IMR-90 (cell line): ENCODE measurements around the gene KRT76. TPM values are rescaled to one million over a fixed set of nuclear protein-coding genes. Genes with fewer than 3 reads are reported as not detected.

Experiments used
- ATAC-seq: fragments of 200-7000 bp; cut with Tn5 transposase; 2 replicates; pipeline ENCODE4 v1.9.1; 2020; ENCODE audit warnings: low read depth, mild to moderate bottlenecking, moderate library complexity
- BruUV-seq: library from RNA; stranded (reverse); fragments of 400-500 nt; replicated peaks from 2 replicates; lab custom pipeline; 2021; lab: Mats Ljungman, UMichigan
- CTCF ChIA-PET: fragments of 300-600 bp; formaldehyde crosslinking; extraction: SDS; loops from one replicate; lab custom pipeline; 2021; ENCODE audit warnings: antibody characterized with exemption; lab: Yijun Ruan, JAX
- POLR2A ChIA-PET: fragments of 300-600 bp; sonication (Branson Sonifier 250); formaldehyde crosslinking; loops from one replicate; lab custom pipeline; 2022; ENCODE audit warnings: antibody characterized with exemption; ENCODE audit not compliant: unreplicated experiment; lab: Charles Lee
- DNase-seq: peaks from one replicate; pipeline ENCODE4 v3.0.0; 2013
- H2AFZ ChIP-seq: replicated peaks from 2 replicates; pipeline ENCODE3; 2013; ENCODE audit warnings: low read length, mild to moderate bottlenecking; ENCODE audit not compliant: poor library complexity
- H2AK5ac ChIP-seq: 2 replicates; pipeline ENCODE4 v1.6.1; 2013; ENCODE audit warnings: low read depth, low read length, inconsistent platforms
- H2AK9ac ChIP-seq: replicated peaks from 2 replicates; pipeline ENCODE3; 2013; ENCODE audit warnings: mild to moderate bottlenecking, low read depth, low read length, moderate library complexity; ENCODE audit not compliant: poor library complexity
- H2BK120ac ChIP-seq: 2 replicates; pipeline ENCODE4 v1.6.1; 2013; ENCODE audit warnings: low read depth, low read length, inconsistent platforms
- H2BK15ac ChIP-seq: 3 replicates; pipeline ENCODE4 v1.6.1; 2013; ENCODE audit warnings: low read depth, low read length, inconsistent platforms
- H2BK20ac ChIP-seq: 2 replicates; pipeline ENCODE4 v1.6.1; 2013; ENCODE audit warnings: low read depth, mild to moderate bottlenecking, inconsistent platforms, low read length, moderate library complexity
- H2BK5ac ChIP-seq: 2 replicates; pipeline ENCODE4 v1.6.1; 2013; ENCODE audit warnings: mild to moderate bottlenecking, low read depth, low read length, inconsistent platforms; ENCODE audit not compliant: poor library complexity, severe bottlenecking
- H3K14ac ChIP-seq: replicated peaks from 2 replicates; pipeline ENCODE4 v1.6.1; 2013; ENCODE audit warnings: low read depth, low read length, inconsistent platforms
- H3K18ac ChIP-seq: 2 replicates; pipeline ENCODE4 v1.6.1; 2013; ENCODE audit warnings: low read depth, low read length, control low read depth
- H3K23ac ChIP-seq: 2 replicates; pipeline ENCODE4 v1.6.1; 2013; ENCODE audit warnings: low read depth, low read length, inconsistent platforms
- H3K27ac ChIP-seq: 2 replicates; pipeline ENCODE4 v1.5.1; 2013; ENCODE audit warnings: mild to moderate bottlenecking, control low read depth, low read length; ENCODE audit not compliant: insufficient read depth
- H3K27me3 ChIP-seq: 2 replicates; pipeline ENCODE4 v1.6.1; 2013; ENCODE audit warnings: low read length; ENCODE audit not compliant: control insufficient read depth, insufficient read depth
- H3K36me3 ChIP-seq: 2 replicates; pipeline ENCODE4 v1.6.1; 2013; ENCODE audit warnings: low read length, mixed read lengths; ENCODE audit not compliant: control insufficient read depth, insufficient read depth
- H3K4ac ChIP-seq: 2 replicates; pipeline ENCODE4 v1.6.1; 2013; ENCODE audit warnings: low read depth, low read length, inconsistent platforms
- H3K4me1 ChIP-seq: 2 replicates; pipeline ENCODE4 v1.6.1; 2013; ENCODE audit warnings: low read length, mixed read lengths; ENCODE audit not compliant: control insufficient read depth, insufficient read depth
- H3K4me2 ChIP-seq: 2 replicates; pipeline ENCODE4 v1.6.1; 2013; ENCODE audit warnings: low read depth, mild to moderate bottlenecking, control low read depth, low read length, moderate library complexity
- H3K4me3 ChIP-seq: 2 replicates; pipeline ENCODE4 v1.5.1; 2013; ENCODE audit warnings: low read depth, mild to moderate bottlenecking, control low read depth, low read length, moderate library complexity; ENCODE audit not compliant: insufficient read depth
- H3K56ac ChIP-seq: 2 replicates; pipeline ENCODE4 v1.6.1; 2013; ENCODE audit warnings: low read length, inconsistent platforms; ENCODE audit not compliant: insufficient read depth; ENCODE audit errors: extremely low read depth
- H3K79me1 ChIP-seq, 2 experiments: 2 replicates each; pipeline ENCODE4 v1.6.1; 2013; ENCODE audit warnings: low read length in 2 of 2, inconsistent platforms in 1 of 2, low read depth in 1 of 2
- H3K9ac ChIP-seq: 2 replicates; pipeline ENCODE4 v1.6.1; 2013; ENCODE audit warnings: low read depth, low read length, control low read depth
- H3K9me1 ChIP-seq: 2 replicates; pipeline ENCODE4 v1.6.1; 2013; ENCODE audit warnings: low read length, inconsistent platforms; ENCODE audit not compliant: insufficient read depth
- H3K9me3 ChIP-seq: 2 replicates; pipeline ENCODE4 v1.6.1; 2013; ENCODE audit warnings: low read length; ENCODE audit not compliant: control insufficient read depth, insufficient read depth
- H4K20me1 ChIP-seq: 2 replicates; pipeline ENCODE4 v1.6.1; 2013; ENCODE audit warnings: low read length, inconsistent platforms; ENCODE audit not compliant: insufficient read depth
- H4K5ac ChIP-seq: 2 replicates; pipeline ENCODE4 v1.6.1; 2013; ENCODE audit warnings: mild to moderate bottlenecking, low read depth, low read length, control low read depth
- H4K8ac ChIP-seq, 2 experiments: 2 replicates each; pipeline ENCODE4 v1.6.1; 2013; ENCODE audit warnings: low read depth in 2 of 2, low read length in 2 of 2, control low read depth in 1 of 2, inconsistent platforms in 1 of 2
- H4K91ac ChIP-seq: 2 replicates; pipeline ENCODE4 v1.6.1; 2013; ENCODE audit warnings: low read depth, low read length, inconsistent platforms; ENCODE audit not compliant: insufficient read depth
- BHLHE40 ChIP-seq: fragments of 150-350 bp; IDR thresholded peaks from 2 replicates; pipeline ENCODE4 v1.6.1; 2016; ENCODE audit warnings: mild to moderate bottlenecking, low read depth, low read length
- CEBPB ChIP-seq: IDR thresholded peaks from 2 replicates; pipeline ENCODE4 v1.6.1; 2012; ENCODE audit warnings: low read depth, low read length, improper control_type of control experiment
- CHD1 ChIP-seq: IDR thresholded peaks from 2 replicates; pipeline ENCODE4 v1.6.1; 2012; ENCODE audit warnings: low read depth, low read length, improper control_type of control experiment
- FOS ChIP-seq: fragments of 150-350 bp; IDR thresholded peaks from 2 replicates; pipeline ENCODE4 v1.6.1; 2016; ENCODE audit warnings: low read depth, low read length
- MAFK ChIP-seq: IDR thresholded peaks from 2 replicates; pipeline ENCODE4 v1.6.1; 2012; ENCODE audit warnings: low read depth, low read length, improper control_type of control experiment
- MAZ ChIP-seq: IDR thresholded peaks from 2 replicates; pipeline ENCODE4 v1.6.1; 2012; ENCODE audit warnings: low read depth, mild to moderate bottlenecking, low read length, improper control_type of control experiment, moderate library complexity, borderline replicate concordance
- MXI1 ChIP-seq: IDR thresholded peaks from 2 replicates; pipeline ENCODE4 v1.6.1; 2012; ENCODE audit warnings: low read depth, mild to moderate bottlenecking, low read length, moderate library complexity, borderline replicate concordance
- NFE2L2 ChIP-seq: fragments of 150-350 bp; IDR thresholded peaks from 2 replicates; pipeline ENCODE4 v1.6.1; 2016; ENCODE audit warnings: low read depth, mild to moderate bottlenecking, low read length
- POLR2A ChIP-seq: IDR thresholded peaks from 2 replicates; pipeline ENCODE4 v1.6.1; 2012; ENCODE audit warnings: mild to moderate bottlenecking, low read depth, low read length
- RAD21 ChIP-seq: IDR thresholded peaks from 2 replicates; pipeline ENCODE4 v1.6.1; 2012; ENCODE audit warnings: low read length, improper control_type of control experiment
- RCOR1 ChIP-seq: IDR thresholded peaks from 2 replicates; pipeline ENCODE4 v1.6.1; 2012; ENCODE audit warnings: mild to moderate bottlenecking, low read length, improper control_type of control experiment; ENCODE audit not compliant: insufficient replicate concordance
- RFX5 ChIP-seq: IDR thresholded peaks from 2 replicates; pipeline ENCODE4 v1.8.0; 2012; ENCODE audit warnings: low read depth, mild to moderate bottlenecking, low read length, moderate library complexity
- SMC3 ChIP-seq: fragments of 150-350 bp; IDR thresholded peaks from 2 replicates; pipeline ENCODE4 v1.6.1; 2016; ENCODE audit warnings: low read depth, mild to moderate bottlenecking, antibody characterized with exemption, low read length, moderate library complexity
- WGBS, 2 experiments: methylation state at CpG; one replicate each; pipeline versions ENCODE4 v1.1.5 to v1.1.7; 2013; ENCODE audit warnings: missing lambda C conversion rate in 2 of 2; ENCODE audit not compliant: insufficient read length in 1 of 2; ENCODE audit errors: extremely low coverage in 2 of 2; 5-methylcytosine and 5-hydroxymethylcytosine counted together
- dilution Hi-C: fragments of 300-500 bp; cut with HindIII; formaldehyde crosslinking; loops from one replicate; pipeline ENCODE4 v1.14.3; 2018; ENCODE audit warnings: low sequenced_read_pairs; ENCODE audit not compliant: unreplicated experiment
- in situ Hi-C: fragments of 300-500 bp; cut with MboI; formaldehyde crosslinking; loops from 3 replicates; pipeline ENCODE4 v1.14.3; 2019; ENCODE audit warnings: low sequenced_read_pairs, inconsistent platforms, mixed read lengths
- intact Hi-C: fragments of 100-400 bp; cut with micrococcal nuclease; formaldehyde crosslinking; loops from 2 replicates; pipeline ENCODE4 v1.10.0; 2022
- polyA plus RNA-seq, 3 experiments: library from polyadenylated mRNA; depleted of rRNA; stranded (reverse); fragments of >200 nt; gene quantifications; 2 replicates each; pipeline ENCODE4 v1.2.3, GENCODE V29; 2012; ENCODE audit warnings: low replicate concordance in 1 of 3
- total RNA-seq: library from RNA; depleted of rRNA; stranded (reverse); fragments of >200 nt; gene quantifications from 2 replicates; pipeline ENCODE4 v1.2.3, GENCODE V29; 2012
- TF ChIP-seq, protein P1 (sequence below): fragments of 150-350 bp; IDR thresholded peaks from 2 replicates; pipeline ENCODE4 v1.6.1; 2017; ENCODE audit warnings: mild to moderate bottlenecking, antibody characterized with exemption, low read length, low read depth
- TF ChIP-seq, protein P2 (sequence below): conservative IDR thresholded peaks from 2 replicates; pipeline ENCODE4 v1.5.1; 2012; ENCODE audit warnings: mild to moderate bottlenecking, low read depth, low read length, improper control_type of control experiment
- TF ChIP-seq, protein P3 (sequence below): fragments of 150-350 bp; IDR thresholded peaks from 2 replicates; pipeline ENCODE4 v1.6.1; 2016; ENCODE audit warnings: low read depth, mild to moderate bottlenecking, low read length, moderate library complexity, borderline replicate concordance

KRT76 gene
- total and polyA plus RNA-seq, 2 of the 4 experiments (the other 2 are of a cell fraction), result not detected

DNA sequence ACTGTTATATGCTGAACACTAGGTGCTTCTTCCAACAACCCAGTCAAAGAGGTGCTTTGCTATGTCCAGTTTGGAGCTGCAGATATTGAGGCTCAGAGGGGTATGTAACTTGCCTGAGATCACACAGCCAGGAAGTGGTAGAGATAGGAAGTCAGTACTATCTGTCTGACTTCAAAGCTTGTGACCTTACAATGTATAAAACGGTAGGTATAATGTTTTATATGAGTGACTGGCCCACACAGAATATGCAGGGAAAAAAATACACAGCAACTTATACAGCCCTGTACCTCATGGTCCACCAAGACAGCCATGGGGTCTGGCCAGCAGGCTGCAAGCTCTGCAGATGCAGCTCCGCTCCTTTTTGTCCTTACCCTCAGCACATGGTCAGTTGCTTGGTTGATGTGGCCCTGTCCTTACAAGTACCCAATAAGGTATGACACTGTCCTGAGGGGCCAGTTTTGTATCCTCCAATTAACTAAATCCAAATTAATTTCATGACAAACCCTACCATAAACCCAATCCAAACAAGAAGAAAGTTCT is 40.6 kb upstream of the KRT76 start:
- Histone ChIP-seq H3K4ac (no peak overlapping the region), H3K4me2 (no peak overlapping the region), H2BK15ac (no peak overlapping the region), H3K27me3 (peaks cover 45% of the 10 kb centered on the region), H3K9me3 (no peaks in the 10 kb centered on the region), H3K56ac (no peak overlapping the region), H3K9ac (no peak overlapping the region), H4K8ac (no peak overlapping the region), H3K4me3 (no peak overlapping the region), H2AFZ (no peak overlapping the region), H3K27ac (no peak overlapping the region), H3K18ac (no peak overlapping the region), H3K14ac (no peak overlapping the region), H2BK5ac (no peak overlapping the region), H2AK9ac (no peak overlapping the region), H4K20me1 (no peaks in the 10 kb centered on the region; the same call in 1 of the 2 replicates), H2BK20ac (no peak overlapping the region), H3K36me3 (no peaks in the 10 kb centered on the region), H2AK5ac (no peak overlapping the region), H2BK120ac (no peak overlapping the region), H3K9me1 (no peaks in the 10 kb centered on the region), H4K91ac (no peak overlapping the region), H3K79me1 (no peaks in the 10 kb centered on the region), H3K23ac (no peak overlapping the region), H4K5ac (no peak overlapping the region), H3K4me1 (peaks cover 6% of the 10 kb centered on the region)
- intact Hi-C loops, result no loop called here
- dilution Hi-C loops, result no loop called here
- WGBS, 2 experiments, result 100% methylated on average over 1 of the region's 2 CpGs; no CpG with 5 or more reads in 1 of the 2 experiments
- DNase-seq (no peak), ATAC-seq (no peak)
- ChIA-PET CTCF (interaction anchor here (0.6 to 0.7 kb wide), 2 partner anchors 13 to 628 kb away, joined by 3 read pairs; no protein-coding TSS in a partner anchor), POLR2A (no interaction called here)
- TF ChIP-seq SMC3, result no peak
- TF ChIP-seq, protein P1, sequence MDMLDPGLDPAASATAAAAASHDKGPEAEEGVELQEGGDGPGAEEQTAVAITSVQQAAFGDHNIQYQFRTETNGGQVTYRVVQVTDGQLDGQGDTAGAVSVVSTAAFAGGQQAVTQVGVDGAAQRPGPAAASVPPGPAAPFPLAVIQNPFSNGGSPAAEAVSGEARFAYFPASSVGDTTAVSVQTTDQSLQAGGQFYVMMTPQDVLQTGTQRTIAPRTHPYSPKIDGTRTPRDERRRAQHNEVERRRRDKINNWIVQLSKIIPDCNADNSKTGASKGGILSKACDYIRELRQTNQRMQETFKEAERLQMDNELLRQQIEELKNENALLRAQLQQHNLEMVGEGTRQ, result no peak
- no peak for TF ChIP-seq RFX5
- no peak for TF ChIP-seq MAZ
- no peak for TF ChIP-seq RCOR1
- no peak for TF ChIP-seq CHD1
- TF ChIP-seq, protein P2, sequence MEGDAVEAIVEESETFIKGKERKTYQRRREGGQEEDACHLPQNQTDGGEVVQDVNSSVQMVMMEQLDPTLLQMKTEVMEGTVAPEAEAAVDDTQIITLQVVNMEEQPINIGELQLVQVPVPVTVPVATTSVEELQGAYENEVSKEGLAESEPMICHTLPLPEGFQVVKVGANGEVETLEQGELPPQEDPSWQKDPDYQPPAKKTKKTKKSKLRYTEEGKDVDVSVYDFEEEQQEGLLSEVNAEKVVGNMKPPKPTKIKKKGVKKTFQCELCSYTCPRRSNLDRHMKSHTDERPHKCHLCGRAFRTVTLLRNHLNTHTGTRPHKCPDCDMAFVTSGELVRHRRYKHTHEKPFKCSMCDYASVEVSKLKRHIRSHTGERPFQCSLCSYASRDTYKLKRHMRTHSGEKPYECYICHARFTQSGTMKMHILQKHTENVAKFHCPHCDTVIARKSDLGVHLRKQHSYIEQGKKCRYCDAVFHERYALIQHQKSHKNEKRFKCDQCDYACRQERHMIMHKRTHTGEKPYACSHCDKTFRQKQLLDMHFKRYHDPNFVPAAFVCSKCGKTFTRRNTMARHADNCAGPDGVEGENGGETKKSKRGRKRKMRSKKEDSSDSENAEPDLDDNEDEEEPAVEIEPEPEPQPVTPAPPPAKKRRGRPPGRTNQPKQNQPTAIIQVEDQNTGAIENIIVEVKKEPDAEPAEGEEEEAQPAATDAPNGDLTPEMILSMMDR, result no peak
- TF ChIP-seq NFE2L2, result no peak
- TF ChIP-seq, protein P3, sequence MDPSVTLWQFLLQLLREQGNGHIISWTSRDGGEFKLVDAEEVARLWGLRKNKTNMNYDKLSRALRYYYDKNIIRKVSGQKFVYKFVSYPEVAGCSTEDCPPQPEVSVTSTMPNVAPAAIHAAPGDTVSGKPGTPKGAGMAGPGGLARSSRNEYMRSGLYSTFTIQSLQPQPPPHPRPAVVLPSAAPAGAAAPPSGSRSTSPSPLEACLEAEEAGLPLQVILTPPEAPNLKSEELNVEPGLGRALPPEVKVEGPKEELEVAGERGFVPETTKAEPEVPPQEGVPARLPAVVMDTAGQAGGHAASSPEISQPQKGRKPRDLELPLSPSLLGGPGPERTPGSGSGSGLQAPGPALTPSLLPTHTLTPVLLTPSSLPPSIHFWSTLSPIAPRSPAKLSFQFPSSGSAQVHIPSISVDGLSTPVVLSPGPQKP, result no peak
- TF ChIP-seq MXI1, result no peak
- no peak for TF ChIP-seq RAD21
- no peak for TF ChIP-seq FOS
- no peak for TF ChIP-seq MAFK
- TF ChIP-seq CEBPB, result no peak
- no peak for TF ChIP-seq BHLHE40
- no peak for TF ChIP-seq POLR2A
- in situ Hi-C loops, result no loop called here
- BruUV-seq, result no TSS peak
